Amygdala (tissue), 56 donors: ENCODE results near the gene RTF2.

Experiments
- DNase-seq, 56 donors: peaks; one replicate each; lab custom pipeline; 2025; lab: John Stamatoyannopoulos, UW

The RTF2 gene

DNA sequence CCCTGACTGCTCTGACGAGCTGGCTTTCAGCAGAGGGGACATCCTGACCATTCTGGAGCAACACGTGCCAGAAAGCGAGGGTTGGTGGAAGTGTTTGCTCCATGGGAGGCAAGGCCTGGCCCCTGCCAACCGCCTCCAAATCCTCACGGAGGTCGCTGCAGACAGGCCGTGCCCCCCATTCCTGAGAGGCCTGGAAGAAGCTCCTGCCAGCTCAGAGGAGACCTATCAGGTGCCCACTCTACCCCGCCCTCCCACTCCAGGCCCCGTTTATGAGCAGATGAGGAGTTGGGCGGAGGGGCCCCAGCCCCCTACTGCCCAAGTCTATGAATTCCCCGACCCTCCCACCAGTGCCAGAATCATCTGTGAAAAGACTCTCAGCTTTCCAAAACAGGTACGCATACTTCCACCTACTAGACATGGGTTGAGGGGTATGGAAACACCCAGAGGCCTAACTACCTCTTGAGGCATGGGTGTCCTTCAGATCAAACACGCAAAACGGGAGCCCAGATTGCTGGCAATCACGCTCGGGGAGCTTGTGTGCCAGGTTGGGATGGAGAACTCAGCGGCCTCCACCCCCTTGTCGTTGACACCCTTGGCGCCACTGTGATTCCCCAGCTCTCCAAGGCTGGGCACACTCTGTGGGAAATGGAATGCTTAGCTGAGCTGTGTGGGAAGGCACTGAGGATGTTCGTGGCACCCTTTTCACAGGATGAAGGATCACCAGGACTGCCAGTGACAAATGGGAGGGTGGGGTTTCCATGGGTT, 31.0 kb upstream of the RTF2 start:
- DNase-seq: no peak

DNA sequence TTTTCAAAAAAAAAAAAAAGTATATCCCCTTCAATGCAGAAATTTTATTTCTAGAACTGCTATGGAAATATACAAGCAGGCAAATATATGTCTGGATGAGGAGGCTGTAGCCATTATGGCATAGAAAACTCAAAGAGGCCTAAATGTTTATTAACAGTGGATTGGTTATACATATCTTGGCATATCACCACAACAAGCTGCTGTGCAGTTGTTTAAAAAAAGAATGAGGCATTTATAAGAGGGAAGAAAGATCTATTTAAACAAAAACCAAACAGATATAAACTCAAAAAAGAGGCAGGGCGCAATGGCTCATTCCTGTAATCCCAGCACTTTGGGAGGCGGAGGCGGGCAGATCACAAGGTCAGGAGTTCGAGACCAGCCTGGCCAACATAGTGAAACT, 30.1 kb upstream of the RTF2 start:
- no peak for DNase-seq

GRCh38 chr20:56439771-56440291, 28.6 kb upstream of the RTF2 start:
- peak in 1 of 56 donors; percentile 3 for DNase-seq

DNA sequence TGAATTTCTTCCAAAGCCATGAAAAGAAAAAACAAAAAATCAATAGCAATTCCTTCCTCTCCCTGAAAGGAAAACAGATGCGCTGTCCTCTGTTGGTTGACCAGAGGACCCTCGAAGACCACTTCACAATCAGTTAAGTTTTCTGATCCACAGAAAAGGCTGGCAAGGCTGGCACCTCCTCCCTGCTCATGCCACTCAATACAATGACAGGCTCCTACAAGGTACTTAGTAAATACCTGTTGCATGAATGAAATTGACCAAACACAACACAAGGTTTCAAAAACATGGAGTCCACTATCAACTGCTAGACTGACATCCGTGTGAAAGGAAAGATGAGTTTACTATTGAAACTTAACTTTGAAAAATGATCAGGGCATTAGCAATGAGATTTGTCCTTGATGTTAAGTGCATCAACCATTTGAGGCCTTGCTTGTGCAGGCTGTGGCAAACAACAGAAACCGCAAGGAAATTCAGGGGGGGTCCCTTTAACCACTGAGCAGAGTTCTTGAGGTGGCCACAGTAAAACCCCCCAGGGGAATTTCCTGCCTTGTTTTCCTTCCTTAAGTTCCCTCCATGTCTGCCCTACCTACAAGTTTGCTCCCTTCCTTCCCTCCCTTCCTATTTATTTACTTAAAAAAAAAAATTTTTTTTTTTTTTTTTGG, 27.9 kb upstream of the RTF2 start:
- DNase-seq: no peak

DNA sequence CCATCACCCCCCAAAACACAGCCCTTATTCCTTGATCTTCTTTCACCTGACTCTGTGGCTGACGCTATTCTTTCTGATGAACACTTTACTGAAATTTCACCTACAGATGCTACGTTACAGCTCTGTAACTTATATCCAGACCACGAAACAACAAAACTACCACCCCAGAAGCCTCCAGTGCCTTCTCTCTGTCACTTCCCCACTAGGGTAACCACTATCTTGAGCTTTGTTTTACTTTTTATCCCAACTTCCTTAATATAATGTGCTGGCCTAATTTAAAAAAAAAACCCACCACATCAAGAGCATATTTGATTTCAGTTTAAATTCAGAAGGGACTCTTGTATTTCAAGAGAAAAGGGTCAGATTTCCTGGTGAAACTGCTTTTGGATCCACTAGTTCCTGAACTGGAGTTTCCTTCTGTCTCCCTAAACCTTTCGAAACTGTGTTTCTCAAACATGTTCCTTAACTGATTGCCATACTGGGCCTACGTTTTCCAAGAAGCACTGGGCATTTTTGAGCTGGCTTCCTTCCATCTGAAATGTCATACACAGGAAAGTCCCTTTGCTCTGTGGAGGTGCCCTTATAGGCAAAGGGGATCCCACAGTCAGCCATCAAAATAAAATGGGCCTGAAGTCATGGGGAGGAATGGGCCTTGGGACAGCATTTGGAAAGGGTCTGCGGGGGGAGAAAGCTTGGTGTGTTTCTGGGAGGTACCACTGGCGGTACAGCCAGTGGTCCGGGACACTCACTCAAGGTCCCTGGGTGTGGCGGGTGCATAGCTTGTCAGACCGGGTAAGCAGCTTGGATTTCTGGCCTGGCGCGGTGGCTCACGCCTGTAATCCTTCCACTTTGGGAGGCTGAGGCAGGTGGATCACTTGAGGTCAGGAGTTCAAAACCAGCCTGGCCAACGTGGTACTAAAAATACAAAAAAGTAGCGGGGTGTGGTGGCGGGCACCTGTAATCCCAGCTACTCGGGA, 25.8 kb upstream of the RTF2 start:
- DNase-seq: no peak

GRCh38 chr20:56443654-56444540, 24.5 kb upstream of the RTF2 start:
- peak in 1 of 56 donors; percentile 13 for DNase-seq

DNA sequence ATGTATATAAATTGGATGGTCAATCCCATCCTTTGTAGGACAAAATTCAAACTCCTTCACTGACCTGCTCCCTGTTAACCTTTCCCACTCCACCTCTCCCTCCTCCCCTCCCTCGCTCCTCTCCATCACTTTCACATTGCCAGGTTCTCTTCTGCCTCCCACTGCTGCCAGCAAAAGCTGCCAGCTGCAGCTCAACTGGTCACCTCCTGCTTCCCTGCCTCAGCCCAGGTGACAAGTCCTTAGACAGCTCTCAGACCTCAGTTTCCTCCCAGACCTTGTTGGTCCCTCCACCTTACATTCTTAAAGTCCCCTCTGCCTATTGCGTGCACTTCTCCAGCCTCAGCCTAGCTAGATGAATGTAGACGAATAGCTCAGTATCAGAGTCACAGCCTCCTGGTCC, 23.3 kb upstream of the RTF2 start:
- no peak for DNase-seq

DNA sequence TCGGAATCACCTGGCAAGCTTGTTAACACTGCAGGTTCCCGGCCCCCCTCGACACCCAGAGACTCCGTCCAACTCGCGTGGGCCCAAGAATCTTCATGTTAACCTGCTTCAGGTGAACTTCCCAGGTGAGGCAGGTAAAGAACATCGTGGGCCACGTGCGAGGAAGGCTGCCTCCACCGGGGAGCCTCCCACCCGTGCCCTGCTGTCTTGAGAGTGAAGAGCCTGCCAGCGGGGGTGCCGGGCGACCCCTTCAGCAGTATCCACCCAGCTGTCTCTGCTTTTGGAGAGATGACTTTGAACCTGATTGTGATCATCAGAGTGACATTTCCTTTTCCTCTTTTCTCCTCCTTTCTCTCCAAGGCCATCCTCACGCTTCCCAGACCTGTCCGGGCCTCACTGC, 22.9 kb upstream of the RTF2 start:
- no peak for DNase-seq

DNA sequence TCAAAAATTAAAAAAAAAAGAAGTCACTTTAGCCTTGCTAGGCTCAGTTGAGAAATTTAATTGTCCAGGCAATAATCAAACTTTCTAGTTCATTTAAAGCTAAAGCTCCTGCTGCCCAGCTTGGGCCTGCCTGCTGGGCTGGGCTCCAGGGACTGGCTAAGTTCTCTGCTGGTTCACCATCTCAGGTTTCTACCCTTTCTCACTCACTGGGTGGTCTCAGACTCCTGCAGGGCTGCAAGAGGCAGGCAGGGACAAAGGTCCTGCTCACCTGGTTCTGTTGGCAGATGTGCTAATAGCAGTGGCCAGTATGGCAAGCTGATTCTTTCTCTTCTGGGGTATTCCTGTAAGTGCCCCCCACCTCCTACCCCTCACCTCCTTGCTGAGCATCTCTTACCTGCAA, 21.2 kb upstream of the RTF2 start:
- DNase-seq: no peak

DNA sequence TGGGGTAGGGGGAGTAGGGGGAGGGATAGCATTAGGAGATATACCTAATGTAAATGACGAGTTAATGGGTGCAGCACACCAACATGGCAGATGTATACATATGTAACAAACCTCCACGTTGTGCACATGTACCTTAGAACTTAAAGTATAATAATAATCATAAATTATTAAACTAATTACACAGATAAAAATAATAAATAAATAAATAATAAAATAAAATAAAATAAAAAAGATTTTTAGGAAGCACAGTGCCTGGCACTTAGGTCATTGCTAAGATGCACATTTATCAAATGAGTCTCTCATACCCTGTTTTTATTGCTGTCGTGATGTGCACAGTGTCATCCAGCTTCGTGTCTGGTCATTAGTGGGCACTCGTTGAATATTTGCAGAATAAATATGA, 19.0 kb upstream of the RTF2 start:
- DNase-seq: no peak

DNA sequence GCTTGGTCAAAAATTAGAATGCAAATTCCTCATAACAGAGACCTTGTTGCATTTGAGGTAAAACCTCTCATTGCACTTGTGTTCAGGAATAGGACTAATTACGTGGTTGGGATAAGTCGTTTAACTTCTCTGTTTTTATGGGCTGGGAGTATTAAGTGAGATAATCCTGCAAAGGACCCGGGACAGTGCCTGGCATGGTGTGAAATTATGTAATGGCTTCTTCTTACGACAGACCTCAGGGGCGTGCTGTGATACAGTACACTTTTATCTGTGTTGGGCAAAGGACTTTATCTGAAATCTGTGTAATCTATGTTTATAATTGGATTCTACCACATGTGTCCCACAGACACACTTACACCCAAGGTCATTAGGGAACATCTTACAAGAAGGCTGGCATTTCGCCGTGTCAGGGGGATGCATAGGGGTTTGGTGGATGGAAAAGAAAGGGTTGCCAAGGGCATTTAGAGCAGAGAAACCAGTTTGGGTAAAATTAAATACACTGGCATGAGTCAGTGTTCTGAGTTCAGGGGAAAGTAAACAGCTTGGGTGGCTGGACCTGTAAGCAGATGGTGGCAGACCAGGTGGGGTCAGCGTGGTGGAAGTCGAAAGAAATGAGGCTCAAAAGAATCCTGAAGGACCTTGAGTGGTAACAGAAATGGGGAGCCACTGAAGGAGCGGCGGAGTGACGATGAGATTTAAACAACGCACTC, 17.2 kb upstream of the RTF2 start:
- DNase-seq: no peak

GRCh38 chr20:56453352-56453751, 15.1 kb upstream of the RTF2 start:
- no peak for DNase-seq

- no peak for DNase-seq
These were observed 13.7 kb upstream of the RTF2 start for GRCh38 chr20:56454754-56455153.

DNA sequence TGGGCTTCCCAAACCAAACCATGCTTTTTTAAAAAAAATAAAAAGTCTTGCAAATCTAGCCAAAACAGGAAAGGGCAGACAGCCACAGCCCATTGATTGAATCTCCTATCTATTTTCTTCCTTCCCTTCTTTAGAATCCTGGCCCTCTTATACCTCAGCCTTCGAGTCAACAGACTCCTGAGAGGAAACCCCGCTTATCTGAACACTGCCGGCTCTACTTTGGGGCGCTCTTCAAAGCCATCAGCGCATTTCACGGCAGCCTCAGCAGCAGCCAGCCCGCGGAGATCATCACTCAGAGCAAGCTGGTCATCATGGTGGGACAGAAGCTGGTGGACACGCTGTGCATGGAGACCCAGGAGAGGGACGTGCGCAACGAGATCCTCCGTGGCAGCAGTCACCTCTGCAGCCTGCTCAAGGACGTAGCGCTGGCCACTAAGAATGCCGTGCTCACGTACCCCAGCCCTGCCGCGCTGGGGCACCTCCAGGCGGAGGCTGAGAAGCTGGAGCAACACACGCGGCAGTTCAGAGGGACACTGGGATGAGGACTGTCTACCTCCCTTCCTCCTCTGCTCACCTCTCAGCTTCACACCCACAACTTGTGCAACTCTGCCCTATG, 10.1 kb upstream of the RTF2 start:
- no peak for DNase-seq

- peak in 2 of 56 donors; percentile 13 to 35 for DNase-seq
These were observed 8.0 kb upstream of the RTF2 start for GRCh38 chr20:56460459-56460858.

- DNase-seq: no peak
These were observed 6.9 kb upstream of the RTF2 start for GRCh38 chr20:56461576-56461975.

- DNase-seq: no peak
These were observed 5.0 kb upstream of the RTF2 start for GRCh38 chr20:56463428-56463827.

- DNase-seq: peak in 3 of 56 donors; percentile 14 to 19 (median 15)
These were observed 2.4 kb upstream of the RTF2 start for GRCh38 chr20:56465997-56466396.

DNA sequence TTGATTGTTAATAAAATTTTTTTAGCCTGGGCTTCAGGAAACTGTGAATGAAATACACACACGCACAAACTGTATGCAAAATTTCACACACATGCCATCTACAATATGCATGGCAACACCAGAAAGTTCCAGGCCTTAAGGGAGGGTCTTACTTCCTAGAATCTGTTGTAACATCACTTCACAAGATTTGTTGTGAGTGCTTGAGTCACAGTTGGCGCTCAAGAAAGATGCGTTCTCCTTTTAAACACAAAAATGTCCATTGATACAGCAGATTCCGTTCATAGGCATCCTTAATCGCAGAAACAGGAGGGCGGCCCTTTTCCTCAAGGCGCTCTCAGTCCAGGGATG, 485 bp upstream of the RTF2 start:
- no peak for DNase-seq
